ENCODE measurements around the gene ROR2. TPM values are rescaled to one million over a fixed set of nuclear protein-coding genes. Genes with fewer than 3 reads are reported as not detected.

The ROR2 gene
- polyA plus RNA-seq, 3 donors: 16.4 to 20.6 (median 20.5) TPM

DNA sequence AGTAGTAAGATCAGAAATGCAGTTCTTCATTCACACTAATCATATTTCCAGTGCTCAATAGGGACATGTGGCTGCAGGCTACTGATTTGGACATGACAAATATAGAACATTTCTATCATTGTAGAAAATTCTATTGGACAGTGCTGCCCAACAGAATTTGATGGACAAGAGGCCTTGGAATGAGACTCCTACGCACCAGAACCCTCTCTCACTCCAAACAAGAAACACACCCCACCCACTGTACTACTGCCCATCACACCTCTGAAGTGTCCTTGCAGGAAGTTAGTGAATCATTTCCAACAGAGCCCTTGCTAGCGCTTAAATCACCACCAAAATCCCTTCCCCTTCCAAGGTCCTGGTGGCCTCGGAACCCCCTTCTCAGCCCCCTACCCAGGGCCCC is 66.5 kb downstream of the ROR2 start:
- DNase-seq: no peak

DNA sequence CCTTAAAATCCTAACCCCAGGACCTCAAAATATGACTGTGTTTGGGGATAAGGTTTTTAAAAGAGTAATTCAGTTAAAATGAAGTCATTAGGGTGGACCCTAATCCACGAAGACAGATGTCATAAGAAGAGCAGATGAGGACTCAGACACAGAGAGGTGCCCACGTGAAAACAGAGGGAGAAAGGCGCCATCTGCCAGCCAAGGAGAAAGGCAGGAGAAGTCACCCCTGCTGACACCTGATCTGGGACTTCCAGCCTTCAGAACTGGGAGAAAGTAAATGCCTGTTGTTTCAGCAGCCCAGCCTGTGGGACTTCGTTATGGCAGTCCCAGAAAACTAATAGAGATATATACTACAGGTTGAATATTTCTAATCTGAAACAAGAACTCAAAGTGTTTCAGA is 67.4 kb downstream of the ROR2 start:
- no peak for DNase-seq

DNA sequence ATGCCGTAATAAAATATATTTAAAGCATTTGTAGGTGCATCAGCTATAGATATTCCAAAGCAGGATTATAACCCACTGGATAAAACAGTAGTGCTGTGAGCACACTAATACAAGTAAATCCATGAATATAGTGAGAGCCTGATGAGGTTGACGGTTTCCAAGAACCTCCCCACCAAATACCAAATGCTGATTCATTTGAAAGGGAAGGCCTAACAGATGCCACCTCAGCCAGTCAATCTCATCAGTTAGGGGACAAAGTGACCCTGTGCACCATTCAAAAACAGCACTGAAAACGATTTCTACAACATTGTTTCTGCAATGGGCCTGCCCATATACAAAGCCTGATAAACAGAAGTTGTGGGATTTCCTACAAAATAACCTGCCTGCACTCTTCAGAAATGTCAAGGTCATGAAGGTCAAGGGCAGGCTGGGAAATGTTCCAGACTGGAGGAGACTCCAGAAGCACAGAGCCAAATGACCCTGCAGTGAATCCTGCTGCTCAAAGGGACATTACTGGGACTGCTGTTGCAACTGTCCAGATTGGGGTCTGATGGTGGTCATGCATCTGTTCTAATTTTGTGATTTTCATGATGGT is 69.6 kb downstream of the ROR2 start:
- DNase-seq: no peak

DNA sequence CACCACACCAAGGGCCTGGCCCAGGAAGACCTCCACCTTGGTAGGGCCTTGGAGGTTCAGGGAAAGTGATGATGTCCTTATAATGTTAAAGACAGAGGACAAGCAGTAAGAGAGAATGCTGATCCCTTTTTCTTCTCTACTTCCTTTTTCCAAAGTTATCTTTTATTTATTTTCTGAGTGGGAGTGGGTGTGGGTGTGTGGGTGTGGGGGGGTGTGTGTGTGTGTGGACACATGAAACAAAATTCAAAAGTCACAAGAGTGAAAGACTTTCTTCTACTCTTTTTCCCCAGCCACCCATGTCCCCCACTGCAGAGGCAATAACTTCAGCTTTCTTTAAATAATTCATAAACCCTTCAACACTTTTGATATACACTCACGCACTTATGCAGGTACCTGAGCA is 70.8 kb downstream of the ROR2 start:
- no peak for DNase-seq

DNA sequence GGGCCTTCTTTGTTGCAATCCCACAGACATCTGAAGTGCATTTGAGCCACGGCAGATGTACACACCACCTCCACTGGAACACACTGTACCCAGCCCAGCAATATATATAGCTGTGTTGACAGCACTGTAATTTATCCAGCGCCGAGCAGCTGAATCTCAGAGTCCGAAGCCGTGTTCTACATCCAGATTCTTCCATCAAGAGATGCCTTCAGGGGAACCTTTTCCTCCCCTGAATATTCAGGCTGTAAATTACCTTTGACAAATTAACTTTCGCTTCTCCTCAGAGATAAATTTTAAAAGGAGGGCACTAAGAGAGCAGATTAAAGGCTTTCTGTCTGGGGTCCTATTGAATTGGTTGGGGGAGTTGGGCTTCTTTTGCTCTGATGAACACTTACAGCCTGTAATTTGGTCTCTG is 76.4 kb downstream of the ROR2 start:
- DNase-seq: peak; percentile 72

DNA sequence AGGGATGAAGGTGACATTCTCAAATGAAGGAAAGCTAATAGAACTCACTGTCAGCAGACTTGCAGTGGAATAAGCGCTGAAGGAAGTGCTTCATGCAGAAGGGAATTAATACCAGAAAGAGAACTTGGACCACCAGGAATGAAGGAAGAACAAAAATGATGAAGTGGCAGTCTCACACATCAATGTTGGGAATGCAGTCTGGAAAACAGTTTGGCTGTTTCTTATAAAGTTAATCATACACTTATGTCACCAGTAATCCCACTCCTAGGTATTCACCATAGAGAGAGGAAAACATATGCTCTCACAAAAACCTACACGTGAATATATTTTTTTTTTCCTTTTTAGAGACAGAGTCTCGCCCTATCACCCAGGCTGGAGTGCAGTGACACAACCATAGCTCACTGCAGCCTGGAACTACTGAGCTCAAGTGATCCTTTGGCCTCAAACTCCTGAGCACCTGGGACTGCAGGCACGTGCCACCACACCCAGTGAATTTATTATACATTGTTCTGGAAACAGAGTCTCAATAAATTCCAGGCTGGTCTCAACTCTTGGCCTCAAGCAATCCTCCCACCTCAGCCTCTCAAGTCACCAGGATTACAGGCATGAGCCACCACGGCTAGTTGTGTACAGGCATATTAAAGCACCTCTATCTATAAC is 81.2 kb downstream of the ROR2 start:
- no peak for DNase-seq

DNA sequence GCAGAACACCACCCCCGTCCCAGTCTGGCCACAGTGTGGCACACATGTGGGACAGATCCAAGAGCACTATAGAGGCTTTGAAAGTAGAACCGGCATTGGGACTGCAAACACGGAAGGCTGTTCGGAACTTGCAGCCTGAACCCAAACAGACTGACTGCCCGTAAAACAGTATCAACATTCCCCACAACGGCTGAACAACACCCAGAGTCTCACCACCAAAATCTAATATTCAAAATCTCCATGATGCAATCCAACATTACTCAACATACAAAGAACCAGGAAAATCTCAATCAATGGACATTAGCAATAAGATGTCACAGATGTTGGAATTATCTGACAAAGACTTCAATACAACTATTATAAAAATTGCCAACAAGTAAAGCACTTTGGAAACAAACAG is 82.3 kb downstream of the ROR2 start:
- no peak for DNase-seq

DNA sequence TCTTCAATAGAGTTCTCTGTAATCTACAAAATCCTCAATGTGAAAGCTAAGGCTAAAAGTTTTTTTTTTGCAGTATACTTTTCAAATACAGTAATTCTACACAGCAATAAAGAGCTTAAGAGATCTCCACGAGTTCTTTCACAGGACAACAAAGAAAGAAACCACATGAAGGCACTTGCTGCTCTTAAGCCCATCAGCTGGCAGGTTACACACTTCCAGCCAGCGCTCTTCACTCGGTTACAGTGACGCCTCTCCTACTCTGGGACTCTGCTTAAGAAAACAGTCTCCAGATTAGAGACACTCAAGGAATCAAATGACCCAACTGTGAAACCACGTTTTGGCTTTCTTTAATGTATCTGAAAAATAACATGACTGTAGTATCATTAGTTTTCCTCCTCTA is 85.0 kb downstream of the ROR2 start:
- DNase-seq: no peak

DNA sequence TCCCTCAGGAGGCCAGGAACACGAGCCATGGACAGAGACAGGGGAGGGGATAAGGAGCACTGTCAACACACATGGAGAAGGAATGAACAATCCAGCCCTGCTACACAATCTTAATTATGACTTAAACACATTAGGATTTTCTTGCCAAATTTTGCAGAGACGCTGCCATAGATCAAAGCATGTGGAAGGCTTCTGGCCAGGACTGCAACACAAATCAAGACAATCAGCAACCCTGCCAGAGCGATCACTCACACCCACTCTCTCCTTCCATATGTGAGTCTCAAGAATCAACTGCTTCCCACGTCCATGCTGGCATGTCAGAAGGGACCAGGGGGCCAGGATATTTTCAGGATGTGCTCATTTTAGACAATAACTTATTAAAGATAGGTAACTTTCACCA is 85.6 kb downstream of the ROR2 start:
- no peak for DNase-seq

DNA sequence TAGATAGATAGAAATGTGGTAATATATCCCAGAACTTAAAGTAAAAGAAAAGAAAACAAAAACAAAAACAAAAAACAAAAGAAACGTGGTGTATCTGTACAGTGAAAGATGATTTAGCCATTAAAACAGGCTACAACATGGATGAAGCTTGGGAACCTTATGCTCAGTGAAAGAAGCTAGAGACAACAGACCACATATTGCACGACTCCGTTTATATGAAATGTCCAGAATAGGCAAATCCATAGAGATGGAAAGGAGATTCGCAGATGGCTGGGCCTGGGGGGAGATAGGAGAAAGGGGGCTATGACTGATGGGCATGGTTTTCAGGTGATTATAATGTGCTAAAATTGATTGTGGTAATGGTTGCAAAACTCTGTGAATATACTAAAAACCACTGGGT is 86.6 kb downstream of the ROR2 start:
- DNase-seq: no peak

DNA sequence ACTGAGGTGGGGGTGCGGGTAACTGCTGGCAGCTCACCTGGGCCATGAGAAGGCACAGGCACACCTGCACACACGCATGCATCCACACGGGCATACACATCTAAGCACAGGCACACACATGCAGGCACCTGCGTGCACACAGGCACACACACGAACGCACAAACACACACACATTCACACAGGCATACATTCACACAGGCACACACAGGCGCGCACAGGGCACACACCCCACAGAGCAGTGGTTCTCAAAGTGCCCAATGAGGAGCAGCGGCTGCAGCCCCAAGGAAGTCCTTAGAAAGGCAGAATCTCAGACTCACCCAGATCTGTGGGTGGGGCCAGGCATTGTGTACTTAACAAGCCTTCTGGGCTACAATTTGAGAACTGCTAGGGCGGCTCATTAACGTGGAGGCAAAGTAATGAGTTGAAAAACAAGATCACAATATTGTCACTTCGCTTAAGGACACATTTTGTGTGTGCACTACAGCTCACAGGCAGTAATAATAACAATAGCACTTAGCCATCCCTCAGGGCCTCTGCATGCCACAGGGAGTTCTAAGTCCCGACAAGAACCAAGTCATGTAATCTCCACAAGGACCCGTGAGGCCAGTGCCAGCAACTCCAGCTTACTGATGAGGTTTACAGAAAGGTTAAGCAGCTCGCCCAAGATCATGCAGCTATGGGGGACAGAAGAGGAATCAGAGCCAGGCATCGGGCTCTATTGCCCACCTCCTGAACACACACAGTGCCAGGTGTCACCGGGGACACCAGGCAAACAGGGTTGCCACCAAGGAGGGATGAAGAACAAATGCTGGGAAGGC is 91.6 kb downstream of the ROR2 start:
- no peak for DNase-seq

DNA sequence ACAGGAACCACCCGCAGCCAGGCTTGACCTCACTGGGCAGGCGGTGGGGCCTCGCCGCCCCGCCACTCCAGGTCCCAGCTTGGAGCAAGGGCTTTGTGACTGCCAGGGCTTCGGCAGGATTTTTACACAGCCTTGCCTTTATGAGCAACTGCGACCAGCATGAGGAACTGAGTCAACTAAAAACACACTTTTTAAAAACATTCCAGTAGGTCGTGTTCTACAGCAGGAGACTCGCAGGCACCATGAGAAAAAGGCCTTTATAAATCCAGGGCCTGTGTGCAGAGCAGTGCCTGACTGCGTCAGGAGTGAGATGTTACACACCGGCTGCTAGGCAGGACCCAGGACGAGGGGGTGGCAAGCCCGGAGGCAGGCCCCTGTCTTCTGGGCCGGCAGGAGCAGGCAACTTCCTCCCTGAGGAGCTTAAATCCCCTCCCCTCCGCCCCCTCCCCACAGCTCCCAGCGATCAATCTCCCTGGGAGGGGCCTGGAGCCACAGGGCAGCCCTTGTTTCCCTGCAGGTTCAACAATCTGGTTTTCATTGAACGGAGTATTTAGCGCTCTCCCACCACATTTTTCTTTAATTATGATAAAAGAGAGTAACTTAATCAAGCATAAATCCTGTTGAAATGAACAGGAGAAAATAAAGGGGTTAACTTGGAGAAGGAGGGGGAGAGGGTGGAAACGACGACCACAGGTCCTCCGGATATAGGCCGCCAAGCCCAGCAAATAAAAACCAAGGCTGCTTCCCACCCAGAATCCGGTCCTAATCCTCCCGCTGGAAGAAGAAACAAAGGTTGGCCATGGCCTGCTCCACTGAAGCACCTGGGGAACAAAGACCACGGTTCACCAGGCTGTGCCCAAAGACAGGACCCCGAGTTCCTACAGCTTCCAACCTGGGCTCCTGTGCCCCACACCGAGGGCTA is 92.5 kb downstream of the ROR2 start:
- peak; percentile 80 for DNase-seq

DNA sequence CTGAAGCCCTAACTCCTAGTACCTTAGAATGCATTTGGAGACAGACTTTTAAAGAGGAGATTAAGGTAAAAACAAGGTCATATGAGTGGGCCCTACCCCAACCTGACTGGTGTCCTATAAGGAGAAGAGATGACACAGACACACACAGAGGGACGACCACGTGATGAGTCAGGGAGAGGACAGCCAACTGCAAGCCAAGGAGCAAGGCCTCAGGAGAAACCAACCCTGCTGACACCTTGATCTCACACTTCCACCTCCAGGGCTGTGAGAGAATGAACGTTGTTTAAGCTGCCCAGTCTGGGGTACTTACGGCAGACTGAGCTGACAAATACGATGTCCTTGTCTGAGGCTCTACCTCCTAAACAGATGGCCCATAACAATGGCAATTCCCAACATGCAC is 93.6 kb downstream of the ROR2 start:
- no peak for DNase-seq

DNA sequence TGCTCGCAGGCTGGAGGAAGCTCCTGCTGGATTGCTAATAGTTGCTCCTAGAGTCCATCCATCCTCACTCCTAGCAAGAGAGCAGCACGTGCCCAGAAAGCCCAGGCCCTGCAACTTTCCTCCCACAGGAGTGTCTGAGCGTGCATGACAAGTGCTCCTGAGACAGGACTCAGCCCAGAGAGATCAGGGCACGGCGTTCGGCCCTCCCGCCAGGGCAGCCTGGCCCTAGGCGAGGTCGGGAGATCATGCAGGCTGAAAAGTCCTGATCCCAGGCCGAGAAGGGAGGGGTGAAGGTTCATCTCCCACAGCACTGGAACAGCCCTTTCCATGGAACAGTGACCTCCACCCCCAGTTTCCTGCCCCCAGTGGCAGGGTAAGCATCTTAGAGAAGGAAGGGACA is 94.8 kb downstream of the ROR2 start:
- DNase-seq: no peak

DNA sequence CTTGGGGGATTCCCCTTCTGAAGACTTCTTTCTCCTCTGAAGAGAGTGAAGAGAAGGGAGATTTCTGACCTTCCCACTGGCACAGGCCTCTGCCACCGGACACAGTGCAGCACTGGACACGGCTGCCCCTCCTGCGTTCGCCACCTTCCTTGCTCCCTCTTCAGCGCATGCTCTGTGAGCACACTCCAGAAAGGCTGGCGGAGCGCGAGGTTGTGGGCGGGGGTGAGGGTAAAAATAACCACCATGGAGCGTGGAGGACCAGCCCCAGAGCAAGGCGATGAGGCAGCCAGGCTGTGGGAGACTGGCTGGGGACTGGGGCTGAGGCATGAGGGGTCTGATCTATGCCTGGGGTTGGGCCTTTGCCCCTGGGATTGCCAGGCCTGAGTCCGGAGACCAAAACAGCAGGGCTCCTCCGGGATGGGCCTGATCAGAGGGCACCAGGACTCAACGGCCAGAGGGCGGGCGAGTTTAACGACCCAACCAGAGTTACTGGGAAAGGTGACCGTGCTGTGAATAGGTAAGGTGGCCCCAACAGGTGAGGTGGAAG is 97.2 kb downstream of the ROR2 start:
- DNase-seq: no peak

DNA sequence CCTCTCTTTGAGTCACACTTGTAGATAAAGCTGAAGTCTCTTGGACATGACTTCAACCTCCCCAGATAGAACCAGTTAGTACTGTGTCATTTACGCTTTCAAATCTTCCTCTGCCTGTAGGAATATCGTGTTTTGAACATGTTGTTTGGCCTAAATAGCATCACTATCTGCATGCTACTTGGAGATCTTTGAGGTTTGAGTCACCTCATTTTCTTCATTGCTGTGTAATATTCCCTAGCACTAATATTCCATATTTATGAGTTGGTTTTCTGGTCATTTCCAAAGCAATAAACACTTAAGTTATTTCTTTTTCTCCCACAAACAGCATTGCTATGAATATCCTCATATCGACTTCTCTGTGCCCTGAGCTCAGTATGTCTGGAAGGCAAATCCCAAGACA is 100.3 kb downstream of the ROR2 start:
- no peak for DNase-seq

DNA sequence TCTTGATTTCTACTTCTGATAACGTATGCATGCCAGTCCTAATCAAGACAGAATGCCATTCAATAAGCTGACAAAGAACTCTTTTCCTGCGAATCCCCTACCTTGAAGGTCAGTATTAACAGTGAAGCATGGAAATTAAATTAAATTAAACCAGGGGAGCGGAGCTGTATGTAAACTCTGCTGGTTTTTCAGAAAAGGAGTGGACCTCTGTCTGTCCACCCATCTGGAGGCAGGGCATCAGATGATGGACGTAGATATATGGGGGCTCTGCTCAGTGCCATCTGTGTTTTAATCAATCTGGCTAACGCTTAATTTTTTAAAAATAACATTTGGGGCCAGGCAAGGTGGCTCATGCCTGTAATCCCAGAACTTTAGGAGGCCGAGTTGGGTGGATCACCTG is 101.9 kb downstream of the ROR2 start:
- DNase-seq: no peak

DNA sequence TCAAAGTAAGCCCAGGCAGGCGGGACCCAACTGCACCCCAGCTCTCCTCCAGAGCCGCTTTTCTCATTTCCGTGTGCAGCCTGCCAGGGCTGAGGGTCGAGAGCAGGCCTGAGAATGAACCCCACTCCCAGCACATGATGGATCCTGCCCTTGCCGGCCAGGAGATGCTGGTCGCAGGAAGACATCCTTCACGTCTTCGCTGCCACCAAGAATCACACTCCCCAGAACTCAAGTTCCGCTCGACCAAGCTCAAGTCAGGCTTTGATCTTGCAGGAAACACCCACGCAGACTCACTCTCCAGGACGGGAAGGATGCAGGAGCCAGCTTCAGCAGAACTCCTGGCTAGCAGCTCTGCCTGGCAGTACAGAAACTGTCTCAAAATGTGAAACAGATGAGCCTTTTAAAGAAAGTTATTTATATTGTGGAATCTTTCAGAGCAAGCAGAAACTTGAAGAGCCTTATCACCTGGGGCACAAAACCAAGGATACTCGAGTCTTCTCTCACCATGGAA is 102.4 kb downstream of the ROR2 start:
- DNase-seq: peak; percentile 85

DNA sequence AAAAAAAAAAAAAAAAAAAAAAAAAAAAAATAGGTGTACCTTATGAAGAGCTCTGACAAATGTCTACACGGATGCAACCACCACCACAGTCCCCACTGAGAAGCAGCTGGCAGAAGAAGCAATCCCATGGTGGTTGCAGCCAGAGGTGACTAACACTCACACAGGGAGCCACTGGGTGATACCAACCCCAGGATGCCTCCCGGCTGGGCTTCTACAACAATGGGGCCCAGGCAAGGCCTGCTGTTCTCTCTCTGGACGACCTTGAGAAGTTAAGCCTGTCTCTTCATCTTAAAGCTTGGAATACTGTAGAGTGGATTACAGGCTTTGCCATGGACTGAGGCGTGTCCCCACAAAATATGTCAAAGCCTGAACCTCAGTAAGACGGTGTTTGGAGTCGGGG is 104.1 kb downstream of the ROR2 start:
- no peak for DNase-seq

DNA sequence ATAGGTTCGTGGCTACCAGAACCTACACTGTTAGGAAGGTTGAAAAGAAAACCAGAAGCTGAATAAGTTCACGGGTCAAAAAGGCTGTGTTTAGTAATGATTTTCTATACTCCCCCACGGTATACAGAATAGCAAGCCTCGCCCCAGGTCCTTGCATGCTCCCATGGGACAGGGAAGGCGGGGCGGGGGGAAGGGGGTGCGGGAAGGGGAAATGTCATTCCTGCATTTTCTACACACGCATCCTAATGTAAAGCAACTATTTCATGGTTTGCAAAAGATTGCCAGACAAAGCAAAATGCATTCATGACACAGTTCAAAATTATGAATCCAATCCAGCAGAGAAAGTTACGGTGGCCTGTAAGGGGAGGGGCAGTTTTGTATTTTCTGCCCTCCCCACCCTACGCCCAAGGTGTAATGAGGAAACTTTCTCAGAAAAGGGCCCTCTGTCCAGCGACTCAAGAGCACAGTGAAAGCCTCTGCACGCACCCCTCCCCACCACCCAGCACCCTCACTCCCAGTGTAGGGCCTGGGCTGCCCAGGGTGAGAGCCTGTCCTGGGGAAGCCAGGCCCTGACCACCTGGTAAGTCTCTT is 105.2 kb downstream of the ROR2 start:
- DNase-seq: no peak

DNA sequence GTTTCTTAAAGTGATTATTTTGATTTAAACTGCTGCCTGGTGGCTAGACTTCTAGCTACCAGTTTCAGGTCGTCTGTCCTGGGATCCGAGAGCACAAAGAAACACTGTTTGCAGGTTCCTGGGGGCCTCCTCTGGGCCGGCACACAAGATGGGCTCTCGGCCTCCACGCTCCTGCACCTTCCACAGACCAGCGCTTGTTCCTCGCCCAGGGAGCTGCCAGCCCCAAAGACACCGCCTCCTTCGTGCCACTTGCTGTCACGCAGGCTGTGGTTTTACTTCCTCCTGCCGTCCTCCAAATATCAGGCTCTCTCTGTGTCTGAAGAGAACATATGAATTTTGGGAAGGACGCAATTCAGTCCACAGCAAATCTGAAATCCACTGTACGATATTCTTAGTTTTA is 105.8 kb downstream of the ROR2 start:
- DNase-seq: no peak

Data from renal pelvis (tissue), 4 donors.